Parathyroid adenoma (tissue), 2 donors: ENCODE data around the gene NEDD4L.

Experiments
- H2AFZ ChIP-seq: fragments of 300-600 bp; sonication (generic); one replicate; pipeline ENCODE4 v1.7.0; 2017; ENCODE audit warnings: antibody characterized with exemption, mild to moderate bottlenecking
- H3K27ac ChIP-seq: fragments of 300-600 bp; sonication (generic); one replicate; pipeline ENCODE4 v1.7.0; 2017
- H3K27me3 ChIP-seq: fragments of 300-600 bp; sonication (generic); one replicate; pipeline ENCODE4 v1.7.0; 2017; ENCODE audit warnings: low read length; ENCODE audit not compliant: control insufficient read depth, insufficient read depth
- H3K36me3 ChIP-seq: fragments of 300-600 bp; sonication (generic); one replicate; pipeline ENCODE4 v1.7.0; 2017; ENCODE audit warnings: low read length; ENCODE audit not compliant: control insufficient read depth, insufficient read depth
- H3K4me1 ChIP-seq: fragments of 300-600 bp; sonication (generic); one replicate; pipeline ENCODE4 v1.7.0; 2017; ENCODE audit warnings: control low read depth
- H3K4me2 ChIP-seq: fragments of 300-600 bp; sonication (generic); one replicate; pipeline ENCODE4 v1.7.0; 2017; ENCODE audit warnings: low read length
- H3K4me3 ChIP-seq: fragments of 300-600 bp; sonication (generic); one replicate; pipeline ENCODE4 v1.7.0; 2017; ENCODE audit warnings: low read depth, low read length
- H3K79me2 ChIP-seq: fragments of 300-600 bp; sonication (generic); one replicate; pipeline ENCODE4 v1.7.0; 2017; ENCODE audit warnings: control low read depth
- H3K9ac ChIP-seq: fragments of 300-600 bp; sonication (generic); one replicate; pipeline ENCODE4 v1.7.0; 2017; ENCODE audit warnings: mild to moderate bottlenecking
- H3K9me3 ChIP-seq: fragments of 300-600 bp; sonication (generic); one replicate; pipeline ENCODE4 v1.7.0; 2017; ENCODE audit warnings: low read length; ENCODE audit not compliant: control insufficient read depth
- CTCF ChIP-seq: fragments of 300-600 bp; sonication (generic); IDR thresholded peaks from one replicate; pipeline ENCODE4 v1.7.0; 2017; ENCODE audit warnings: antibody characterized with exemption, mild to moderate bottlenecking
- donor health status: primary hyperparathyroidism.

The NEDD4L gene

GRCh38 chr18:58396144-58396543, 352.1 kb downstream of the NEDD4L start:
- no peaks in the 10 kb centered on the region for H3K9me3 ChIP-seq
- no peak overlapping the region for H3K9ac ChIP-seq
- no peak overlapping the region for H3K4me2 ChIP-seq
- TF ChIP-seq CTCF, result no peak
- H3K36me3 ChIP-seq, result no peaks in the 10 kb centered on the region
- no peaks in the 10 kb centered on the region for H3K27me3 ChIP-seq
- H3K4me3 ChIP-seq, result no peak overlapping the region
- H3K4me1 ChIP-seq, result no peaks in the 10 kb centered on the region
- H3K27ac ChIP-seq, result no peak overlapping the region
- no peaks in the 10 kb centered on the region for H3K79me2 ChIP-seq
- H2AFZ ChIP-seq, result no peak overlapping the region

GRCh38 chr18:58396966-58397365, 352.9 kb downstream of the NEDD4L start:
- no peaks in the 10 kb centered on the region for H3K36me3 ChIP-seq
- no peaks in the 10 kb centered on the region for H3K27me3 ChIP-seq
- H3K27ac ChIP-seq, result no peak overlapping the region
- H2AFZ ChIP-seq, result no peak overlapping the region
- TF ChIP-seq CTCF, result no peak
- no peaks in the 10 kb centered on the region for H3K79me2 ChIP-seq
- H3K9ac ChIP-seq, result no peak overlapping the region
- no peaks in the 10 kb centered on the region for H3K9me3 ChIP-seq
- H3K4me1 ChIP-seq, result no peaks in the 10 kb centered on the region
- no peak overlapping the region for H3K4me2 ChIP-seq
- H3K4me3 ChIP-seq, result no peak overlapping the region

GRCh38 chr18:58397385-58398132, 353.5 kb downstream of the NEDD4L start:
- H3K36me3 ChIP-seq, result no peaks in the 10 kb centered on the region
- TF ChIP-seq CTCF, result no peak

GRCh38 chr18:58398648-58399398, 354.8 kb downstream of the NEDD4L start:
- Histone ChIP-seq H3K79me2 (no peaks in the 10 kb centered on the region), H2AFZ (no peak overlapping the region), H3K27me3 (no peaks in the 10 kb centered on the region), H3K9ac (no peak overlapping the region), H3K27ac (no peak overlapping the region), H3K4me2 (no peak overlapping the region), H3K36me3 (no peaks in the 10 kb centered on the region), H3K9me3 (no peaks in the 10 kb centered on the region), H3K4me3 (no peak overlapping the region), H3K4me1 (no peaks in the 10 kb centered on the region)
- TF ChIP-seq CTCF, result no peak

More at GRCh38 chr18:58397385-58398132, 353.5 kb downstream of the NEDD4L start:
- H3K9me3 ChIP-seq, result no peaks in the 10 kb centered on the region
- H3K27me3 ChIP-seq, result no peaks in the 10 kb centered on the region
- H3K79me2 ChIP-seq, result no peaks in the 10 kb centered on the region
- H3K4me3 ChIP-seq, result no peak overlapping the region
- H3K9ac ChIP-seq, result no peak overlapping the region
- H3K4me2 ChIP-seq, result no peak overlapping the region
- H3K27ac ChIP-seq, result no peak overlapping the region
- no peaks in the 10 kb centered on the region for H3K4me1 ChIP-seq
- H2AFZ ChIP-seq, result no peak overlapping the region
